Heart right ventricle (tissue), 16 donors: Measurements from ENCODE around the gene SLC25A12. TPM values are rescaled to one million over a fixed set of nuclear protein-coding genes. Genes with fewer than 3 reads are reported as not detected.

Source experiments
- ATAC-seq, 8 donors: fragments of 200-7000 bp; cut with Tn5 transposase; one replicate each; pipeline ENCODE4 v1.9.1; 2020; ENCODE audit warnings: mild to moderate bottlenecking in 8 of 8, moderate library complexity in 8 of 8, moderate number of reproducible peaks in 1 of 8
- DNase-seq, 2 donors: peaks; one replicate each; pipeline ENCODE4 v3.0.0-alpha.2; 2020
- H3K27ac ChIP-seq, 10 donors: fragments of 200-600 bp; sonication (generic) in 2 of 10; one replicate each; pipeline versions ENCODE4 v1.5.0 to v1.8.0; 2020 to 2022; ENCODE audit warnings: mild to moderate bottlenecking in 3 of 10
- H3K27me3 ChIP-seq, 7 donors: fragments of 200-600 bp; one replicate each; pipeline ENCODE4 v1.8.0; 2021 to 2022; ENCODE audit warnings: mild to moderate bottlenecking in 2 of 7
- H3K36me3 ChIP-seq, 9 donors: fragments of 200-600 bp; sonication (generic) in 1 of 9; one replicate each; pipeline versions ENCODE4 v1.5.0 to v1.8.0; 2020 to 2022; ENCODE audit warnings: mild to moderate bottlenecking in 2 of 9
- H3K4me1 ChIP-seq, 9 donors: fragments of 200-600 bp; sonication (generic) in 1 of 9; one replicate each; pipeline versions ENCODE4 v1.5.0 to v1.8.0; 2020 to 2022; ENCODE audit warnings: mild to moderate bottlenecking in 4 of 9
- H3K4me3 ChIP-seq, 10 donors: fragments of 200-600 bp; sonication (generic) in 2 of 10; one replicate each; pipeline versions ENCODE4 v1.5.0 to v1.8.0; 2020 to 2022; ENCODE audit warnings: mild to moderate bottlenecking in 7 of 10, moderate library complexity in 2 of 10
- H3K9me3 ChIP-seq, 11 donors: fragments of 200-600 bp in 10 of 11; sonication (generic) in 2 of 11; one replicate each; pipeline versions ENCODE4 v1.5.0 to v1.8.0; 2013 to 2022; ENCODE audit warnings: mild to moderate bottlenecking in 2 of 11, control low read depth in 1 of 11, moderate library complexity in 1 of 11
- CTCF ChIP-seq, 9 donors: fragments of 200-600 bp; sonication (generic) in 2 of 9; IDR thresholded peaks; one replicate each; pipeline versions ENCODE4 v1.5.0 to v1.8.0; 2021 to 2022; ENCODE audit warnings: antibody characterized with exemption in 9 of 9, mild to moderate bottlenecking in 5 of 9, moderate library complexity in 1 of 9
- WGBS, 2 donors: extraction: QIAGEN DNeasy Blood & Tissue Kit; methylation state at CpG; one replicate each; pipeline ENCODE4 v1.1.7; 2013; ENCODE audit warnings: inconsistent platforms in 1 of 2; 5-methylcytosine and 5-hydroxymethylcytosine counted together
- intact Hi-C, 10 donors: fragments of 100-400 bp; cut with DNase I; formaldehyde crosslinking; loops; one replicate each; pipeline versions ENCODE4 v1.11.1 to v1.14.2; 2022
- polyA plus RNA-seq, 2 donors: library from polyadenylated mRNA; stranded (reverse); fragments of 200-250 nt; gene quantifications; one replicate each; pipeline ENCODE4 v1.2.3, GENCODE V29; 2013
- total RNA-seq, 10 donors: library from RNA; stranded (reverse); fragmentation: NEBNext Ultra II Directional in 3 of 10; extraction: Animal tissue kit (Norgen Biotek cat#: 25700) in 3 of 10; gene quantifications; one replicate each; pipeline versions ENCODE4 v1.2.1 to v1.2.4, GENCODE V29; 2021 to 2023
- donor health status: Arrhythmogenic right ventricular cardiomyopathy.
- donor health status: ischemic (EF 13 %, LVEDD 7.1; RV severe dilation, severe dysfunction).
- donor health status: healthy with polysubstance abuse.
- donor health status: DM: no; HTN: yes; CAD: no.
- donor health status: DM: no; HTN: no; CAD: no.
- donor health status: ischemic (EF 25% LVEDD 6.9; RV normal size, moderate dysfunction).
- donor health status: ischemic (EF 25% LVEDD 5.7; RV mildly dilated, moderate dysfunction).
- donor health status: healthy.
- donor health status: DM: yes; HTN: yes; CAD: no.
- donor health status: Ischemic cardiomyopathy.
- donor health status: ischemic (EF 35%, LVEDD 5.7; RV mildly dilated, moderate dysfunction).
- donor health status: nonischemic (EF 11% LVEDD 7.7; RV severe dilation, severe dysfunction).
- donor health status: DM: yes; HTN: yes; CAD: no.
- donor health status: PGD.
- donor health status: ischemic (EF 29% LVEDD 5.4; RV normal size, mild dysfunction).
- donor health status: nonischemic (EF 23%, LVEDD 6.1; RV moderate dilation, normal function).

Gene SLC25A12
- total and polyA plus RNA-seq, 12 donors, result 37.5 to 169 (median 122) TPM

GRCh38 chr2:171939058-171939742 is 45.2 kb upstream of the SLC25A12 start:
- DNase-seq (no peak), ATAC-seq (peak in 1 of 8 donors; percentile 41)
- no peak for TF ChIP-seq CTCF (IDR thresholded peaks at IDR 0.05)
- WGBS, 2 donors, result 69 to 76% methylated on average over 9 of the region's 9 CpGs
- Histone ChIP-seq H3K27ac (peak overlapping the region in 1 of 10 donors; percentile 13), H3K4me3 (no peak overlapping the region), H3K36me3 (peaks cover 0 to 8% (median 0%) of the 10 kb centered on the region in 9 donors), H3K27me3 (no peaks in the 10 kb centered on the region), H3K9me3 (peaks cover 0 to 4% (median 0%) of the 10 kb centered on the region in 11 donors), H3K4me1 (peaks cover 0 to 27% (median 14%) of the 10 kb centered on the region in 9 donors)
- intact Hi-C loops, result no loop called here

- WGBS, 2 donors, result 96 to 99% methylated on average over 4 of the region's 4 CpGs
- no peak for DNase-seq
- no peak for ATAC-seq
- no peak for TF ChIP-seq CTCF (IDR thresholded peaks at IDR 0.05)
- Histone ChIP-seq H3K4me1 (peaks cover 0 to 2% (median 0%) of the 10 kb centered on the region in 9 donors), H3K4me3 (no peak overlapping the region), H3K27me3 (no peaks in the 10 kb centered on the region), H3K9me3 (peaks cover 0 to 6% (median 0%) of the 10 kb centered on the region in 11 donors), H3K36me3 (peaks cover 0 to 55% (median 4%) of the 10 kb centered on the region in 9 donors), H3K27ac (no peak overlapping the region)
- intact Hi-C loops, result no loop called here
Measured at GRCh38 chr2:171930385-171930784, 36.3 kb upstream of the SLC25A12 start.

GRCh38 chr2:171924170-171924942 is 30.3 kb upstream of the SLC25A12 start:
- peak overlapping the region in 1 of 10 donors; percentile 94 for H3K27ac ChIP-seq
- H3K4me1 ChIP-seq, result peaks cover 7 to 34% (median 24%) of the 10 kb centered on the region in 9 donors
- intact Hi-C loops, result loop anchor here in 1 of 10 donors (10.0 kb wide), 1 partner anchor 180 kb away; the partner anchor contains the start of gene DLX2
- TF ChIP-seq CTCF (IDR thresholded peaks at IDR 0.05), result no peak
- DNase-seq, result no peak
- no peaks in the 10 kb centered on the region for H3K27me3 ChIP-seq
- H3K36me3 ChIP-seq, result peaks cover 0 to 49% (median 4%) of the 10 kb centered on the region in 9 donors
- no peaks in the 10 kb centered on the region for H3K9me3 ChIP-seq
- no peak for ATAC-seq
- H3K4me3 ChIP-seq, result no peak overlapping the region
- 94 to 96% methylated on average over 17 of the region's 17 CpGs for WGBS, 2 donors

GRCh38 chr2:171923206-171923605 is 29.2 kb upstream of the SLC25A12 start:
- ATAC-seq, result no peak
- intact Hi-C loops, result loop anchor here in 3 of 10 donors (2.0 to 10.0 kb wide), 2 partner anchors 28 to 182 kb away; partner anchors contain the start of genes SLC25A12 (in 2 of the 3) and DLX2 (in 1 of the 3)
- TF ChIP-seq CTCF (IDR thresholded peaks at IDR 0.05), result no peak

More at GRCh38 chr2:171923206-171923605, 29.2 kb upstream of the SLC25A12 start:
- no peak for DNase-seq
- peaks cover 7 to 34% (median 24%) of the 10 kb centered on the region in 9 donors for H3K4me1 ChIP-seq
- H3K27ac ChIP-seq, result peak overlapping the region in 9 of 10 donors; percentile 81 to 95 (median 92)
- H3K36me3 ChIP-seq, result peaks cover 0 to 38% (median 4%) of the 10 kb centered on the region in 9 donors
- no peaks in the 10 kb centered on the region for H3K27me3 ChIP-seq
- WGBS, 2 donors, result 24 to 27% methylated on average over 13 of the region's 13 CpGs
- no peaks in the 10 kb centered on the region for H3K9me3 ChIP-seq
- H3K4me3 ChIP-seq, result peak overlapping the region; percentile 68 to 94 (median 86)
